T-cell (primary cell): ENCODE results near the gene C3orf62. TPM values are rescaled to one million over a fixed set of nuclear protein-coding genes. Genes with fewer than 3 reads are reported as not detected.

ENCODE experiments used
- ATAC-seq, 4 experiments: fragments of 200-7000 bp in 3 of 4; fragments of 150-1000 bp in 1 of 4; cut with Tn5 transposase; replicated peaks in 1 of 4; 1 replicate in 3 of 4; 2 replicates in 1 of 4; pipeline ENCODE4 v1.10.0; 2021; ENCODE audit warnings: moderate library complexity in 3 of 4, mild to moderate bottlenecking in 2 of 4, moderate number of reproducible peaks in 1 of 4
- CTCF ChIA-PET, 2 donors: fragments of 300-600 bp; sonication (Branson Sonifier 250); formaldehyde crosslinking; loops; one replicate each; lab custom pipeline; 2022; ENCODE audit warnings: antibody characterized with exemption in 2 of 2; lab: Charles Lee
- POLR2A ChIA-PET, 2 donors: fragments of 300-600 bp; sonication (Branson Sonifier 250); formaldehyde crosslinking; loops; one replicate each; lab custom pipeline; 2022; ENCODE audit warnings: antibody characterized with exemption in 2 of 2; lab: Charles Lee
- DNase-seq, 35 experiments: peaks; one replicate each; pipeline versions ENCODE4 v3.0.0 to v3.0.0-alpha.2; 2013 to 2023
- H3K27ac ChIP-seq: one replicate; pipeline ENCODE4 v1.5.1; 2013; ENCODE audit warnings: low read length
- H3K27me3 ChIP-seq, 2 experiments: replicated peaks in 1 of 2; 1 replicate in 1 of 2; 2 replicates in 1 of 2; pipeline versions ENCODE4 v1.6.1 to v1.7.0; 2013; ENCODE audit warnings: low read length in 1 of 2, mixed read lengths in 1 of 2; ENCODE audit not compliant: control insufficient read depth in 2 of 2, insufficient read depth in 2 of 2; ENCODE audit errors: extremely low read depth in 1 of 2
- H3K36me3 ChIP-seq, 2 donors: 1 replicate in 1 of 2; 2 replicates in 1 of 2; pipeline versions ENCODE4 v1.6.1 to v1.7.0; 2013; ENCODE audit warnings: low read length in 1 of 2; ENCODE audit not compliant: control insufficient read depth in 2 of 2, insufficient read depth in 1 of 2; ENCODE audit errors: extremely low read depth in 1 of 2
- H3K4me1 ChIP-seq, 2 experiments: 1 replicate in 1 of 2; 2 replicates in 1 of 2; pipeline versions ENCODE4 v1.6.1 to v1.7.0; 2013; ENCODE audit warnings: low read length in 2 of 2, mixed read lengths in 1 of 2; ENCODE audit not compliant: insufficient read depth in 2 of 2, control insufficient read depth in 1 of 2; ENCODE audit errors: extremely low read depth in 1 of 2
- H3K4me3 ChIP-seq, 2 donors: 1 replicate in 1 of 2; 2 replicates in 1 of 2; pipeline versions ENCODE4 v1.5.1 to v1.7.0; 2013; ENCODE audit warnings: mild to moderate bottlenecking in 2 of 2, low read length in 1 of 2, moderate library complexity in 1 of 2; ENCODE audit not compliant: control insufficient read depth in 1 of 2; ENCODE audit errors: extremely low read depth in 1 of 2
- H3K9me3 ChIP-seq: 2 replicates; pipeline ENCODE4 v1.7.0; 2013
- H3K27ac Mint-ChIP-seq, 2 donors: one replicate each; pipeline ENCODE4 v1.8.0; 2020 to 2021; ENCODE audit warnings: mild to moderate bottlenecking in 2 of 2, mixed read lengths in 2 of 2
- H3K27me3 Mint-ChIP-seq, 2 donors: one replicate each; pipeline ENCODE4 v1.8.0; 2021 to 2022; ENCODE audit warnings: mixed read lengths in 2 of 2
- H3K36me3 Mint-ChIP-seq: one replicate; pipeline ENCODE4 v1.8.0; 2021; ENCODE audit warnings: mixed read lengths
- H3K4me1 Mint-ChIP-seq, 3 donors: one replicate each; pipeline ENCODE4 v1.8.0; 2020 to 2022; ENCODE audit warnings: mixed read lengths in 3 of 3, mild to moderate bottlenecking in 1 of 3
- H3K4me3 Mint-ChIP-seq, 3 donors: one replicate each; pipeline ENCODE4 v1.8.0; 2020 to 2022; ENCODE audit warnings: mild to moderate bottlenecking in 3 of 3, mixed read lengths in 3 of 3, moderate library complexity in 3 of 3
- H3K9me3 Mint-ChIP-seq, 3 donors: one replicate each; pipeline ENCODE4 v1.8.0; 2020 to 2022; ENCODE audit warnings: mixed read lengths in 3 of 3
- whole genome bisulfite sequencing: methylation state at CpG from one replicate; pipeline ENCODE4 v1.1.5; 2013; ENCODE audit warnings: missing lambda C conversion rate; ENCODE audit not compliant: insufficient coverage; 5-methylcytosine and 5-hydroxymethylcytosine counted together
- total RNA-seq, 35 experiments: library from RNA in 6 of 35; stranded (reverse) in 6 of 35; fragments of 120-200 nt in 1 of 35; gene quantifications; one replicate each; pipeline versions ENCODE4 v1.2.1 to v1.2.4 and lab custom pipeline; 2013 to 2026

The C3orf62 gene
- total RNA-seq, 5 donors from 2014 or later (not counting 1 experiment from before 2014, with no cell fraction given), result 8.5 to 12.8 (median 10.9) TPM

DNA sequence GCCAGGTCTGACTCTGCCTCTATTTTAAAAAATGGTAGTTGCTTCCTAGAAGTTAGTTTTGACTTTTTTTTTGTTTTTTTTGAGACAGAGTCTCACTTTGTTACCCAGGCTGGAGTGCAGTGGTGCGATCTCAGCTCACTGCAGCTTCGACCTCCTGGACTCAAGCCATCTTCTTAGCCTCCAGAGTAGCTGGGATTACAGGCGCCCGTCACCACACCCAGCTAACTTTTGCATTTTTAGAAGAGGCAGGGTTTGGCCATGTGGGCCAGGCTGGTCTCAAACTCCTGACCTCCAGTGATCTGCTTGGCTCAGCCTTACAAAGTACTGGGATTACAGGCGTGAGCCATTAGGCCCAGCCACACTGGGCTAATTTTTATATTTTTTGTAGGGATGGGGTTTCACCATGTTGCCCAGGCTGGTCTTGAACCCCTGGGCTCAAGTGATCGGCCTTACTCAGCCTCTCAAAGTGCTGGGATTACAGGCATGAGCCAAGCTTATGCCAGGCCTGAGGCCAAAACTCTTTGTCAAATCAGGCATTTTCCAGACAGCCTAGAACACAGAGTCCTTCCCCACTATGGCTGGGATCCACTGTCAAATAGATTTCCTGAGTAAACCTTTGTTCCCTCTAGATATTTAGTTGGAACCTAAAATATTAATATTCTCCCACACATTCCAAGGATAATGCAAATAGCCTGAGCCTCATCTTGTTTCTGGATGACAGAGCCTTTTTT lies 13.7 kb downstream of the C3orf62 start:
- H3K4me3 ChIP-seq, result no peak overlapping the region
- no peak for DNase-seq
- no peak overlapping the region for H3K27ac Mint-ChIP-seq
- WGBS, result 98% methylated on average over 6 of the region's 6 CpGs
- H3K36me3 Mint-ChIP-seq, result no peaks in the 10 kb centered on the region
- no peaks in the 10 kb centered on the region for H3K4me1 ChIP-seq
- H3K27ac ChIP-seq, result no peak overlapping the region
- no peaks in the 10 kb centered on the region for H3K4me1 Mint-ChIP-seq
- ChIA-PET CTCF (no interaction called here), POLR2A (no interaction called here)
- H3K27me3 ChIP-seq, result no peaks in the 10 kb centered on the region
- no peaks in the 10 kb centered on the region for H3K9me3 ChIP-seq
- H3K4me3 Mint-ChIP-seq, result no peak overlapping the region
- ATAC-seq, result no peak
- H3K9me3 Mint-ChIP-seq, result no peaks in the 10 kb centered on the region
- no peaks in the 10 kb centered on the region for H3K36me3 ChIP-seq
- H3K27me3 Mint-ChIP-seq, result no peaks in the 10 kb centered on the region

DNA sequence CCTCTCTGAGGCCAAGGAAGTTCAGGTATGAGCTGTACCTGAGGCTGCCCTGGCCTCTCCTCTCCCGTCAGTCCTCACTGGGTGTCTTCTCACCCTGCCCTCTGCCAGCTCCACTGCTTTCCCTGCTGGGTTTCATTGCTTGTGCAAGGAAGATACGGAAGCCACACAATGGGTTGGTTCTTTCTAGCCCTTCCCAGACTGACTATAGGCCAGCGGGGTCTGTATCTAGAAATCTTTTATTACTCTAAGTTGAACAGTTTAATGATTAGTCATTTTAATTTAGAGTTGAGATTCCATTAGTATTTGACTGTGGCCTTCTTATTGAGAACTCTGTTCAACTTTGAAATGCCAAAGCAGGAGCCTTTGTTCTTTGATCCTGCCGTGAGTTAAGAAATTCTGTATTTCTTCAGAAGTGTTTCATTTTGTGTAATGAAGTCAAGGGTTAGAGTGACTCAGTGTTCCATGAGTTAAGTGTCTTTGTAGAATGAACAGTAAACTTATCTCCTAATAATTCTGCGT lies 16.2 kb downstream of the C3orf62 start:
- Mint-ChIP-seq H3K36me3 (no peaks in the 10 kb centered on the region), H3K4me3 (no peak overlapping the region), H3K9me3 (no peaks in the 10 kb centered on the region), H3K27me3 (no peaks in the 10 kb centered on the region), H3K4me1 (no peaks in the 10 kb centered on the region), H3K27ac (no peak overlapping the region)
- Histone ChIP-seq H3K4me3 (no peak overlapping the region), H3K36me3 (no peaks in the 10 kb centered on the region), H3K9me3 (no peaks in the 10 kb centered on the region), H3K4me1 (no peaks in the 10 kb centered on the region), H3K27ac (no peak overlapping the region), H3K27me3 (no peaks in the 10 kb centered on the region)
- POLR2A ChIA-PET, result interaction anchor here (0.6 to 0.7 kb wide), 2 partner anchors 80 to 178 kb away, joined by 3 to 12 read pairs; no protein-coding TSS in a partner anchor
- WGBS, result 86% methylated on average over 1 of the region's 5 CpGs
- ATAC-seq (no peak), DNase-seq (no peak)
- CTCF ChIA-PET, result no interaction called here

DNA sequence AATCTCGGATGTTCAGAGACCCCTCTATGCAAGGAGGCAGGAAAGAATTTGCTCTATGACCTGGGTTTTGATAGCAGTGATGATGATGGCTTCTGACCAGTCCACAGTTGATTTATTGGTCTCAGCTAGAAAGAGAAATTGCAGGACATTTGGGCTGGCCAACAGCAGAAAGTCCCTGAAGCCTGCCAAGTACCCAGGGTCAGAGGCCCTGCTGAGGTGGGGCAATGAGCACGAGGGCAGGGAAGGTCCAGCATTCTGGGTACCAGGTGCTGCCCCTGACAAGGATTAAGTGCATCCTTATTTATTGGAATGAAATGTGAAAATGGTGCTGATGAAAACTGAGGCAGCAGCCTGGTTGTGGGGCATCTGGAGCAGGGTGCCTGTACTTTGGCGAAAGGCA lies 19.8 kb downstream of the C3orf62 start:
- DNase-seq (no peak), ATAC-seq (no peak)
- Histone ChIP-seq H3K36me3 (no peaks in the 10 kb centered on the region), H3K27me3 (no peaks in the 10 kb centered on the region), H3K9me3 (no peaks in the 10 kb centered on the region), H3K27ac (no peak overlapping the region), H3K4me3 (no peak overlapping the region), H3K4me1 (no peaks in the 10 kb centered on the region)
- WGBS, result 50% methylated on average over 2 of the region's 3 CpGs
- H3K4me1 Mint-ChIP-seq, result no peaks in the 10 kb centered on the region
- CTCF ChIA-PET, result no interaction called here
- H3K4me3 Mint-ChIP-seq, result no peak overlapping the region
- H3K27me3 Mint-ChIP-seq, result peaks cover 0 to 2% of the 10 kb centered on the region in 2 donors
- H3K36me3 Mint-ChIP-seq, result no peaks in the 10 kb centered on the region
- H3K9me3 Mint-ChIP-seq, result no peaks in the 10 kb centered on the region
- POLR2A ChIA-PET, result no interaction called here
- no peak overlapping the region for H3K27ac Mint-ChIP-seq

DNA sequence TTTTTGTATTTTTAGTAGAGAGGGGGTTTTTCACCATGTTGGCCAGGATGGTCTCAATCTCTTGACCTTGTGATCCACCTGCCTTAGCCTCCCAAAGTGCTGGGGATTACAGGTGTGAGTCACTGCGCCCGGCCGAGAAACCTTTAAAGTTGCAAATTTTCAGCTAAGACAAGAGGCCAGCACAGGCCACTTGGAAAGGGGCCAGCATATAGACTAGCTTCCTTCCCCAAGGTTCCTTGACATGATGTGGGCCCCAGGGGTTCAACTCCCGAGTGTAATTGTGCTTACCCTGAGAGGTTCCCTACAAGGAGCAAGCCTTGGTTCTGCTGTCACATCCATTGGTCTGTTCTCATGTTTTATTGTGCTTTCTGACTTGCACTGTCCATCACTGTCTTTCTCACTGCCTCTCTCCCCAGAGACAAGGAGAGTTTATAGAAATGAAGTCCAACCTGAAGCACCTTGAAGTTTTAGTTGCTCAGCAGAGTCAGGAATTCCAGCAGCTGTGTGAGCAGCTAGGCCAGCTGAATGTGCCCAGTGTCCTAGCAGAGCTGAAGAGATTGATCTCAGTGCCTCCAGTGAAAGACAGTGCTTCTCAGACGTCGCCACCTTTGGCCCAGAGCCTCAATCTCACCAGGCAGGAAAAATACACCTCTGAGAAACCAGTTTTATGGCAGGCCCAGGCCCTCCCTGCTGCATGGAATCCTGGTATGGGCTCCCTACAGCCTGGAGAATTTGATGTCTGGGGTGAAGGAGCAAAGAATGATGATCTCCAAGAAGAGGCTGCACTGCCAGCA lies 21.1 kb downstream of the C3orf62 start:
- Mint-ChIP-seq H3K27me3 (peaks cover 0 to 2% of the 10 kb centered on the region in 2 donors), H3K27ac (no peak overlapping the region), H3K4me3 (no peak overlapping the region), H3K4me1 (no peaks in the 10 kb centered on the region), H3K36me3 (no peaks in the 10 kb centered on the region), H3K9me3 (no peaks in the 10 kb centered on the region)
- DNase-seq, result no peak
- no peak overlapping the region for H3K27ac ChIP-seq
- 96% methylated on average over 4 of the region's 6 CpGs for WGBS
- no peak for ATAC-seq
- H3K4me1 ChIP-seq, result no peaks in the 10 kb centered on the region
- H3K9me3 ChIP-seq, result no peaks in the 10 kb centered on the region
- H3K36me3 ChIP-seq, result no peaks in the 10 kb centered on the region
- H3K27me3 ChIP-seq, result no peaks in the 10 kb centered on the region
- H3K4me3 ChIP-seq, result no peak overlapping the region
- CTCF ChIA-PET, result interaction anchor here (0.6 to 0.7 kb wide), 2 partner anchors 547 to 1195 kb away, joined by 3 to 4 read pairs; partner anchors contain the start of gene INKA1 (in 1 of the 2)
- POLR2A ChIA-PET, result no interaction called here

DNA sequence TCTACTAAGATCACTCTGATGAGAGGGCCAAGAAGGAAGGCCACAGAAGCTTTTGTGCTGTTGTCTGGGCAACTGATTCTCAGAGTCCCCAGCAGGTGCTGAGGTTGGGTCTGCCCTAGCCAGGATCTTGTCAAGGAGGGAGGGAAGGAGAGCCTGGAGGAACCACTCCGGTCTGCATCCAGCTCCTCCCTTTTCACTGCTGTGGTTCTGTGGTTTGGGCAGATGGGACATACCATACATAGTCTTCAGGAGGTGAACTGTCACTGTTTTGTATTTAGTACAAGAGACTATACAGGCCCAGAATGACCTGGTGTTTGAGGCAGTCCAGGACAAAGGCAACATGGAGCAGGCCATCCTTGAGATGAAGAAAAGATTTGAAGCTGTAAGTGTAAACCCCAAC lies 21.9 kb downstream of the C3orf62 start:
- H3K36me3 Mint-ChIP-seq, result no peaks in the 10 kb centered on the region
- no peak overlapping the region for H3K27ac Mint-ChIP-seq
- POLR2A ChIA-PET, result no interaction called here

DNA sequence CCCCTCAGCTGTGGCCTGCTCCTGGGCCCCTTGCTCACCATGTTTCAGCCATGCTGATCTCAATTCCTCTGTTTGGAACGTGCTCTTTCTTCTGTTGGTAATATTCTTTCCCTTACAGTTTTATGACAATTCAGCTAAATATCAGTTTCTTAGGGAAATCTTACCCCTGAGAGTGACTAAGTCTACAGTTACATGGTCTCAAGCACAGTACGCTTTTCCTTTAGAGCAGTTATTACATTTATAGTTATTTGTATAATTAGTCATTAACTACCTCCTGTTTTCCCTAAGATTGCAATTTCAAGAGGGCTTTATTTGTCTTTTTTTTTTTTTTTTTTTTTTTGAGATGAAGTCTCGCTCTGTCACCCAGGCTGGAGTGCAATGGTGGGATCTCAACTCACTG lies 23.5 kb downstream of the C3orf62 start:
- H3K4me3 ChIP-seq, result no peak overlapping the region
- H3K4me3 Mint-ChIP-seq, result no peak overlapping the region
- H3K4me1 Mint-ChIP-seq, result no peaks in the 10 kb centered on the region
- ATAC-seq (no peak), DNase-seq (no peak)
- no peak overlapping the region for H3K27ac ChIP-seq
- H3K27me3 ChIP-seq, result no peaks in the 10 kb centered on the region
- POLR2A ChIA-PET, result interaction anchor here in 1 of 2 donors (0.6 to 0.7 kb wide), 2 partner anchors 191 to 231 kb away, joined by 3 to 8 read pairs; partner anchors contain the start of gene NDUFAF3
- CTCF ChIA-PET, result no interaction called here
- H3K4me1 ChIP-seq, result no peaks in the 10 kb centered on the region
- no peaks in the 10 kb centered on the region for H3K36me3 ChIP-seq
- H3K9me3 ChIP-seq, result no peaks in the 10 kb centered on the region
- WGBS, result no CpG with 5 or more reads among the region's 3 CpGs
- H3K27ac Mint-ChIP-seq, result no peak overlapping the region
- peaks cover 0 to 2% of the 10 kb centered on the region in 2 donors for H3K27me3 Mint-ChIP-seq
- H3K36me3 Mint-ChIP-seq, result no peaks in the 10 kb centered on the region
- H3K9me3 Mint-ChIP-seq, result no peaks in the 10 kb centered on the region

More for the DNA sequence above, 21.9 kb downstream of the C3orf62 start:
- H3K27me3 ChIP-seq, result no peaks in the 10 kb centered on the region
- Mint-ChIP-seq H3K27me3 (peaks cover 0 to 2% of the 10 kb centered on the region in 2 donors), H3K9me3 (no peaks in the 10 kb centered on the region), H3K4me3 (no peak overlapping the region), H3K4me1 (no peaks in the 10 kb centered on the region)
- ATAC-seq (no peak), DNase-seq (no peak)
- no peak overlapping the region for H3K27ac ChIP-seq
- H3K4me3 ChIP-seq, result no peak overlapping the region
- no peaks in the 10 kb centered on the region for H3K9me3 ChIP-seq
- H3K4me1 ChIP-seq, result no peaks in the 10 kb centered on the region
- H3K36me3 ChIP-seq, result no peaks in the 10 kb centered on the region
- WGBS, result no CpG with 5 or more reads among the region's 1 CpG
- CTCF ChIA-PET, result interaction anchor here in 1 of 2 donors (0.6 kb wide), 2 partner anchors 146 to 1364 kb away, joined by 3 to 5 read pairs; no protein-coding TSS in a partner anchor
